Measurements from ENCODE around the gene ASTN1. TPM values are rescaled to one million over a fixed set of nuclear protein-coding genes. Genes with fewer than 3 reads are reported as not detected.

Gene ASTN1
- total RNA-seq, 2 experiments from 2014 or later: not detected

DNA sequence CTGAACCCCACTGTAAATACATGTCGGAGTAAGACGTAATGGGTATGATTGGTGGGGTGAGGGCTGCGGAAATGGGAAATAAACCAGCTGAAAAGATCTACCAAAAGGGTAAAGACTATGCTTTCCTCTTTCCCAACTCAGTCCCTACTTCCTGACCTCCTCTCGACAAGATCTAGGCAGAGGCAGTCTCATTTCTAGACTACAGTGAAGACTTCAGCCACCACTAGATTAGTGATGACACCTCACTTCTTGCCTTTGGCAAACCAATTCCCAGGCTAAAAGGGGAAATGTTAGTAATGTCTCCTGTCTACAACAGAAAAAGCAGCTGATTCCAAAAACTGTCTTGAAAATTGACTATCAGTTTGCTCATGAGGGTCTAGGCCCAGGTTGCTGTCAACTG lies 219.9 kb downstream of the ASTN1 start:
- H3K27ac Mint-ChIP-seq: no peak overlapping the region
- no peak for DNase-seq
- peaks cover 2% of the 10 kb centered on the region for H3K27me3 Mint-ChIP-seq
- ChIA-PET CTCF (interaction anchor here (1.1 kb wide), 1 partner anchor 47 kb away, joined by 4 read pairs; no protein-coding TSS in a partner anchor), POLR2A (no interaction called here)
- H3K4me3 Mint-ChIP-seq: no peak overlapping the region
- H3K9me3 Mint-ChIP-seq: peaks cover 11% of the 10 kb centered on the region
- no peaks in the 10 kb centered on the region for H3K4me1 Mint-ChIP-seq (ENCODE audit: low read depth)
- H3K36me3 Mint-ChIP-seq: no peaks in the 10 kb centered on the region
- intact Hi-C loops (cut with micrococcal nuclease): no loop called here

DNA sequence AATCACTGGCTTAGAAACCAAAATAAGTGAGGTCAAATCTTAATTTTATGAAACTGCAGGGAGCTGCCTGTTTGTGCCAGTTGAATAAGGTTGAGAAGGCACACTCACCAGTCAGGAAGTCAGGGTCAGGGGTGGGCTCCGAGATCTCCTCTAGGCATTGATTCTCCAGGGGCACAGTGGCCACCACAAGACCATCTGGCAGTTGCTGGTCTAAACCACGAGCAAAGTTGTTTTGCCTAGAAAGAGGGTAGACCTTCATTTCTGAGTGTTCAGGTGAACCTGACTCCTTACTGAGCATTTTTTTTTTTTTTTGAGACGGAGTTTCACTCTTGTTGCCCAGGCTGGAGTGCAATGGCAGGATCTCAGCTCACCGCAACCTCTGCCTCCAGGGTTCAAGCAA lies 220.7 kb downstream of the ASTN1 start:
- no peaks in the 10 kb centered on the region for H3K36me3 Mint-ChIP-seq
- intact Hi-C loops (cut with micrococcal nuclease): no loop called here
- no peaks in the 10 kb centered on the region for H3K4me1 Mint-ChIP-seq (ENCODE audit: low read depth)
- ChIA-PET CTCF (no interaction called here), POLR2A (no interaction called here)
- peaks cover 2% of the 10 kb centered on the region for H3K27me3 Mint-ChIP-seq
- peaks cover 12% of the 10 kb centered on the region for H3K9me3 Mint-ChIP-seq
- H3K4me3 Mint-ChIP-seq: no peak overlapping the region
- H3K27ac Mint-ChIP-seq: no peak overlapping the region
- DNase-seq: no peak

DNA sequence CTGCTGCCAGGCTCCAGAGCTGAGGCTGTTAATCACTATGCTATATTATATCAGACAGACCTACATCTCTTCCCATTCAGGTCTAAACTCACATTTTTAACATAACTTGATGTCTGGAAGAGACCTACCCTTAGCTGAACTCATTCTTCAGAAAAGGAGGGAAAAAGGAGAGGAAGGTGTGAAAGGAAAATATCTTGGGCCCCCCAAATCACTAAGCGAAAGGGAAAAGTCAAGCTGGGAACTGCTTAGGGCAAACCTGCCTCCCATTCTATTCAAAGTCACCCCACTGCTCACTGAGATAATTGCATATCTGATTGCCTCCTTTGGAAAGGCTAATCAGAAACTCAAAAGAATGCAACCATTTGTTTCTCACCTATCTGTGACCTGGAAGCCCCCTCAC lies 222.2 kb downstream of the ASTN1 start:
- POLR2A ChIA-PET: no interaction called here
- Mint-ChIP-seq H3K4me3 (no peak overlapping the region), H3K27me3 (peaks cover 2% of the 10 kb centered on the region), H3K9me3 (peaks cover 12% of the 10 kb centered on the region), H3K4me1 (ENCODE audit: low read depth) (no peaks in the 10 kb centered on the region), H3K27ac (no peak overlapping the region), H3K36me3 (no peaks in the 10 kb centered on the region)
- DNase-seq: no peak
- CTCF ChIA-PET: no interaction called here
- intact Hi-C loops (cut with micrococcal nuclease): no loop called here

DNA sequence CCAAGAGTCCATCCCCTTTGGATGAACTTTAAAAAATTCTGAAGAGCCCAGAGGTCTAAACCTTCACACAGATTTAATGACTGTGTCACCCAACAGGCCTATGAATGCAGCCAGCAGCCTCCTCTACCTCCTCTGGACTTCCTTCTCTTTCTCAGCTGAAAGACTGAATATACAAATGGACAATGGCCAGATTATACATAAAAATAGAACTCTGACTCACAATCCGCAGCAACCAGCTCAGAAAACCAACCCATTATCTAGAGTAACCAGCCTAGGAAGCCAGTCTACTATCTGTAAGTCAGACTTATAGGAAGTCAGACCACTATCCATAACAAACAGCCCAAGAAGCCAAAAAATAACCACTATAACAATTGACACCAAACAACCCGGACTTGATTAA lies 224.5 kb downstream of the ASTN1 start:
- CTCF ChIA-PET: no interaction called here
- POLR2A ChIA-PET: no interaction called here

DNA sequence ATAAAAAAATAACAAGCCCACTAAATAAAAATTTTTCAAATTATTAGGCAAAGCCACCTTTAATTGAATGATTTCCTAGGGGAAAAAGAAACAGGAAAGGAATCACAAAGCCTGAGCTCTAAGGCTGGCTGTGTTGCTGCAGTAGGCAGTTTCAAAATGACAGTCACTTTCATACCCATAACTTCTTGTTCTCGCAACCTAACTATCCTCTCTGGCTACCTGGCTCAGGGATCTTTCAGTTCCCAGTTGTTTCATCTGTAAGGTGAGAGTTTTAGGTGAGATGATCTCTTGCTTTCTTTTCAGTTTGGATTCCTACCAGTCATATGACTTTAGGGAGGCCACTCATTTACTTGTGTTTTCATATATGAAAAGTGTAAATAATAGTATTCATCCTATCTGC lies 226.1 kb downstream of the ASTN1 start:
- Mint-ChIP-seq H3K36me3 (no peaks in the 10 kb centered on the region), H3K27ac (no peak overlapping the region), H3K4me1 (ENCODE audit: low read depth) (no peaks in the 10 kb centered on the region), H3K4me3 (no peak overlapping the region), H3K27me3 (peaks cover 2% of the 10 kb centered on the region), H3K9me3 (peaks cover 12% of the 10 kb centered on the region)
- intact Hi-C loops (cut with micrococcal nuclease): no loop called here
- ChIA-PET POLR2A (no interaction called here), CTCF (interaction anchor here (0.7 kb wide), 1 partner anchor 11 kb away, joined by 3 read pairs; no protein-coding TSS in a partner anchor)
- no peak for DNase-seq

More for the DNA sequence above, 224.5 kb downstream of the ASTN1 start:
- Mint-ChIP-seq H3K36me3 (no peaks in the 10 kb centered on the region), H3K9me3 (peaks cover 12% of the 10 kb centered on the region), H3K27me3 (peaks cover 2% of the 10 kb centered on the region), H3K4me3 (no peak overlapping the region), H3K4me1 (ENCODE audit: low read depth) (no peaks in the 10 kb centered on the region), H3K27ac (no peak overlapping the region)
- DNase-seq: no peak
- intact Hi-C loops (cut with micrococcal nuclease): no loop called here

DNA sequence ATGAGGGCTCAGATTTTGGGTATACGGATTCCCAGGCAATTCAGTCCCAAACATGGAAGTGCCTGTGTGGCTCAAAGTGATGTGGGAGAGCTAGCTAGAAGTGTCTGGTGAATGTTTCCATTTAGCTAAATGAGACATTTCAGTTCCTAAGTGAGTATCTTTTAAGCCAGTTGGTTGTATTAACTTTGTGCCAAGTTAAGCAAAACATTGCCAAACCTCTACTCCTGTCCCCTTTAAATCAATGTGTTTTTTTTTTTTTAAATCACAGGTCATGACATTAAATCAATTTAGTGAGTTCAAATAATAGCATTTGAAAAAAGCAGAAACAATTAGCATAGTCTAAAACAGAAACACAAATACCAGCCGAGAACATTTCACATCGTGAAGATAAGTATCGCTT lies 230.1 kb downstream of the ASTN1 start:
- H3K27ac Mint-ChIP-seq: no peak overlapping the region
- intact Hi-C loops (cut with micrococcal nuclease): no loop called here
- no peak for DNase-seq
- ChIA-PET CTCF (interaction anchor here (1.1 kb wide), 1 partner anchor 9 kb away, joined by 3 read pairs; no protein-coding TSS in a partner anchor), POLR2A (no interaction called here)
- no peaks in the 10 kb centered on the region for H3K36me3 Mint-ChIP-seq
- H3K27me3 Mint-ChIP-seq: no peaks in the 10 kb centered on the region
- H3K9me3 Mint-ChIP-seq: no peaks in the 10 kb centered on the region
- H3K4me1 Mint-ChIP-seq (ENCODE audit: low read depth): no peaks in the 10 kb centered on the region
- no peak overlapping the region for H3K4me3 Mint-ChIP-seq

DNA sequence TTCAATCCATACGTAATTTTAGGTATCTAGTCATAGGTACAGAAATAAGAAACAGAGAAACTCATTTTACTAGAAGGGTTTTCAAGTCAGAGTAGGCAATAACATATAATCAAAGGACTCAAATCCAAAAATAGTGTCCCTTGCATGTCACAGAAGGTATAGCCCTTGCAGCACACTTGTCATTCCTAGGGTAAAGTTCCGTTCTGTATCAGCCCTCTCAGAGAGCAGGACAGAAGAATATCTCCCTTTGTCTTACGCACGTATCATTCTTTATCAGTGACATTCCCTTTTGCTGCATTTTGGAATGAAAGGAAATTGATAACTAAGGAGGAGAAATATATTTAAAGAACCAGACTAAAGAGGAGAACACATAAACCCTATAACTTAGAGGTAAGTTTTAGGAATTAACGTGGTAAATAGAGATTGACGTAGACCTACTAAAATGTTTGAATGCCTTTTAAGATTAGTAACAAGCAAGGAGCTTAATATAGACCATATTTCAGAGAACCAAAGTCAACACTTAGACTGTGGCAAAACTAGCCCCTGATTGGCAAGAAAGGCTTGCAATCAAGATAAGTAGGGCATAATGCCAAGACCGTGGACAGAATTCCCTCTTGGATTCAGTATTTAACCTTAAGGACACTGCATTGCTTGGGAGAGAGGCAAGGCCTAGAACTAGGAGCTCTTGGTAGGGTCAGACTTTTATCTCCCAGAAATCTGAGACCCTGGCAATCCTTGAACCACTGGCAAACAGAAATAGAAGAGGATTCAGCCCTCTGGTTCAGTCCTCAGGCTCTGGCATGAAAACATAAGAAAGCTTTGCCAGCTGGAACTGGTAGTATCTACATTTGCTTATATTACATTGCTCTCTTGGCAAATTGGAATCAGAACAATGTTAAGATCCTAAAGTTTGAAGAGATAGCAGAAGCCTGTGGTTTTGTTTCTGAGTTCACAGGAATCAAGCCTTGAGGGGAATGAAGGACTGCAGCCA lies 232.1 kb downstream of the ASTN1 start:
- Mint-ChIP-seq H3K36me3 (no peaks in the 10 kb centered on the region), H3K27me3 (peaks cover 1% of the 10 kb centered on the region), H3K9me3 (no peaks in the 10 kb centered on the region), H3K4me1 (ENCODE audit: low read depth) (no peaks in the 10 kb centered on the region), H3K27ac (no peak overlapping the region), H3K4me3 (no peak overlapping the region)
- ChIA-PET CTCF (no interaction called here), POLR2A (no interaction called here)
- intact Hi-C loops (cut with micrococcal nuclease): no loop called here
- no peak for DNase-seq

DNA sequence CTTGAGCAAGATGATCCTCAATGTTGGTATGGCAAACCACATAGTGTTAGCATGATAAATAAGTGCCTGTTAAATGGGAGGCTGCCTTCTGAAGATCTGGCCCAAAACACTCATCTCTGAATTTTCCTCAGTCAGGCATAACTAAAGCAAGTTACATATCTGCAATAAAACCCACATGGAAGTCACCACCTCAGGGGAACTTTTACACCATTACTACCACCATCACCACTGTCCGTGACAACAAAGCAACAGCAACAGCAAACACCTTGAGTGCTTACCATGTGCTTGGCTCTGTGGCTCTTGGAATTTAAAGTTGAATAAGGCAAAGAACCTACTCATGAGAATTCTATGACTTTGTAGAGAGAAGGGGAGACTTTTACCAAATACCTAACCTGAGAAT lies 233.0 kb downstream of the ASTN1 start:
- Mint-ChIP-seq H3K36me3 (no peaks in the 10 kb centered on the region), H3K27me3 (peaks cover 1% of the 10 kb centered on the region), H3K4me3 (no peak overlapping the region), H3K9me3 (no peaks in the 10 kb centered on the region), H3K27ac (no peak overlapping the region), H3K4me1 (ENCODE audit: low read depth) (no peaks in the 10 kb centered on the region)
- ChIA-PET POLR2A (no interaction called here), CTCF (no interaction called here)
- intact Hi-C loops (cut with micrococcal nuclease): no loop called here
- no peak for DNase-seq

DNA sequence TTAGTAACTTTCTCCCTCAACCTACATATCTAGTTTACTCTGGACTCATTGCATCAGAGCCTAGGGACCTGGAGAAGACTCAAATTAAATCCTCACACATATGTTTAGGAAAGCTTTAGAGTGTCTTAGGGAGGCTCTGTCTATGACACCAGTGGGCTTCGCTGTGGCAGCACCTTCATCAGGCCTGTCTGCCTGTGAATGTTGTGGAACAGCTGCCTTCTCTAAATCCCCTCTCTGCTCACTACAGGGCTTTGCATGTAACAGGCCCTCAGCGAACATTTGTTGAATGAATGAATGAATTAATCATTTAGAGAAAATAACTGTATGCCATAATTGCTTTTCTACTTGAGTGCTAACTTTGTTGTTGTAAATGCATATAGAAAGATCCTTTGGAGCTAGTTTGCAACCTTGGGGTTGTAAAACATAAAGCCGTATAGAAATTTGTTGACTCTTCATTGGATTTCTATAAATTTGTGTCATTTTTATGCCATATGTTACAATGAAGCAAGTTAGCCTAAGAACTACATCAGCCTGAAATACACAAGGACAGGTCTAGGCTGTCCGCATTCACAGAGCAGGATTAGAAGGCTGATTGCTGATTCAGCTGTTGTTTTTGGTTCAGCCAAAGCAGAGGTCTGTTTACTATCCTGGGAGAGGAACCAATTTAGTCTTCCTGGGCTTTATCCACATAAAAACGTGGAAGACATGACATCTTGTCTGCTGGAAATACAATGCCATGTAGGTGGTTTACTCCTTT lies 238.0 kb downstream of the ASTN1 start:
- H3K9me3 Mint-ChIP-seq: no peaks in the 10 kb centered on the region
- POLR2A ChIA-PET: no interaction called here
- H3K27ac Mint-ChIP-seq: no peak overlapping the region
- no peak for DNase-seq
- peaks cover 1% of the 10 kb centered on the region for H3K27me3 Mint-ChIP-seq
- intact Hi-C loops (cut with micrococcal nuclease): no loop called here
- H3K4me3 Mint-ChIP-seq: no peak overlapping the region
- CTCF ChIA-PET: interaction anchor here (0.6 kb wide), 1 partner anchor 12 kb away, joined by 3 read pairs; no protein-coding TSS in a partner anchor
- no peaks in the 10 kb centered on the region for H3K36me3 Mint-ChIP-seq
- H3K4me1 Mint-ChIP-seq (ENCODE audit: low read depth): no peaks in the 10 kb centered on the region

DNA sequence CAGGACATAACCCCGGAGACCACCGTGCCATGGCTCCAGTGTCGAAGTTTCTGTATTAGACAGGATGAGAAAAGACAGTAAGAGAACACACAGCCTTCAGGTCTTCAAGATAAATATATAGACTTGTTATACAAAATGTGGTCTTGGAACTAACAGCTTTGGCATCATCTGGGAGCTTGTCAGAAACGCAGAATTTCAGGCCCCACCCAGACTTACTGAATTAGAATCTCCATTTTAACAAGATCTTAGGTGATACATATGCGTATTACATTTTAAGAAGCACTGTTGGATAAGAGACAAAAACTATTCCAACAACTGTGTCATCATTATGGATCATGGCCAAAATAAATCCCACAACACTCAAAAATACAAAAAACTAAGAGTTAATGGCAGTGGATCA lies 239.3 kb downstream of the ASTN1 start:
- no peak for DNase-seq
- no peak overlapping the region for H3K4me3 Mint-ChIP-seq
- ChIA-PET POLR2A (no interaction called here), CTCF (interaction anchor here (0.8 kb wide), 1 partner anchor 9 kb away, joined by 3 read pairs; no protein-coding TSS in a partner anchor)
- intact Hi-C loops (cut with micrococcal nuclease): no loop called here
- H3K9me3 Mint-ChIP-seq: no peaks in the 10 kb centered on the region
- peaks cover 1% of the 10 kb centered on the region for H3K27me3 Mint-ChIP-seq
- no peak overlapping the region for H3K27ac Mint-ChIP-seq
- H3K4me1 Mint-ChIP-seq (ENCODE audit: low read depth): no peaks in the 10 kb centered on the region
- H3K36me3 Mint-ChIP-seq: no peaks in the 10 kb centered on the region

DNA sequence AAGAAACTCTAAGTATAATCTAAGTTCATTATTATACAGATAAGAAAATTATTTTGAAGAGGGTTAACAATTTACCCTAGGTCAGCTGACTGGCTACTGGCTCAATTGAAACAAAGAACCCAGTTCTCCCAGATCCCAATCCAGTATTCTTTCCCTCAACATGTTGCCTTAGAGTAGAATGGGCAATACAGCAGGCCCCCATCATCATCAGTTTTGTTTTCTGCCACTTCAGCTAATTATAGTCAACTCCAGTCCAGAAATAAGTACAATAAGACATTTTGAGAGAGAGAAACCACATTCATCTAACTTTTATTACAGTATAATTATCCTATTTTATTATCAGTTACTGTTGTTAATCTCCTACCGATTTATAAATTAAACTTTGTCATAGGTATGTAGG lies 241.2 kb downstream of the ASTN1 start:
- DNase-seq: no peak
- POLR2A ChIA-PET: no interaction called here
- H3K9me3 Mint-ChIP-seq: no peaks in the 10 kb centered on the region
- no peak overlapping the region for H3K27ac Mint-ChIP-seq
- CTCF ChIA-PET: no interaction called here
- intact Hi-C loops (cut with micrococcal nuclease): no loop called here
- H3K27me3 Mint-ChIP-seq: peaks cover under 1% of the 10 kb centered on the region
- no peaks in the 10 kb centered on the region for H3K36me3 Mint-ChIP-seq
- H3K4me3 Mint-ChIP-seq: no peak overlapping the region
- H3K4me1 Mint-ChIP-seq (ENCODE audit: low read depth): no peaks in the 10 kb centered on the region

DNA sequence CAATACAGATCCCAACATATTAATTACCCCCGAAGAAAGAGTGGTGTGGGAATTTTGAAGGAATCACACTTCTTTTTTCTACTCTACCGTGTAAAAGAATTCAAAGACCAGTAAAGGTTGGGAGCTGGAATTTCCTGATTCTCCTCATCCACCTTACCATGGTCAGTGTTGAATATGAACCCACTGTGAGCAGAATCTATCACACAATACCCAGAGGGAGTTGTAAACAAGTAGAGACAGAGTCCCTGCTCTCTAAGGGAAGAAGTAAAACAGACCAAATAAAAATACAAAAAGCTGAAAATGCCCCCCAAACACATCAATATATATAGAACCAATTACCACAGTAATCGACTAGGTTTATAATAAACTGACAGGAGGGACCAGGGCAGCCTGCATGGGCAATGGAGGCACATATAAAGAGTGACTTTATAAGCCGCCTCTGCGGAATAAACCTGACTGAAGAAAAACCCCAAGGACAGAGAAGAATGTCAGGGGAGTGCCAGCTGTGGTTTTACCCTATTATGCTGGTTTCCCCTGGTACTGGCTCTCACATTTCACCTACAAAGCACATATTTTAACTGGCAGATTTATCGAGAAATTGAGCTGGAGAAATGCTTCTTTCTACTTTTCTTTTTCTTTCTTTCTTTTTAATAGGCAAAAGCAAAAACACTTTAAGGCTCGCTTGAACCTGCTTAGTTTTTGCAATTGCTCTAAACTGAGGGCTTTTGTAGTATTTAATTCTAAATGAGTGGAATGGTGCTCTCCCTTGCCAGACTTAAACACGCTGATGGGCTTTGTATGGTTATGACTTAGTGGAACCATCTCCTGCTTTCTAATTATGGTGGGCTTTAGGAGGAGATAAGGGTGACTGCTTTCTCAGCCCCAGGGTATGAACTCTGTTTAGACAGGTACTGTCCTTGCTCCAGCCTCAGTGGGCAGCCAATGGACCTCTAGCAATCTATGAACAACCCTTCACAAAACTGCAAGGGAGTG lies 244.8 kb downstream of the ASTN1 start:
- no peak overlapping the region for H3K4me3 Mint-ChIP-seq
- no peak for DNase-seq
- no peak overlapping the region for H3K27ac Mint-ChIP-seq
- H3K36me3 Mint-ChIP-seq: no peaks in the 10 kb centered on the region
- intact Hi-C loops (cut with micrococcal nuclease): no loop called here
- no peaks in the 10 kb centered on the region for H3K27me3 Mint-ChIP-seq
- H3K4me1 Mint-ChIP-seq (ENCODE audit: low read depth): no peaks in the 10 kb centered on the region
- POLR2A ChIA-PET: no interaction called here
- H3K9me3 Mint-ChIP-seq: no peaks in the 10 kb centered on the region
- CTCF ChIA-PET: no interaction called here
